ENCODE results near the gene ANTKMT. TPM values are rescaled to one million over a fixed set of nuclear protein-coding genes. Genes with fewer than 3 reads are reported as not detected.
"Not testable (repeated sequence)": the region's sequence is repeated elsewhere in the genome, so short reads cannot be mapped to it uniquely, and the experiment has no call there.

Gene ANTKMT
- polyA plus RNA-seq, 4 donors = 23.0 to 55.5 (median 38.1) TPM

DNA sequence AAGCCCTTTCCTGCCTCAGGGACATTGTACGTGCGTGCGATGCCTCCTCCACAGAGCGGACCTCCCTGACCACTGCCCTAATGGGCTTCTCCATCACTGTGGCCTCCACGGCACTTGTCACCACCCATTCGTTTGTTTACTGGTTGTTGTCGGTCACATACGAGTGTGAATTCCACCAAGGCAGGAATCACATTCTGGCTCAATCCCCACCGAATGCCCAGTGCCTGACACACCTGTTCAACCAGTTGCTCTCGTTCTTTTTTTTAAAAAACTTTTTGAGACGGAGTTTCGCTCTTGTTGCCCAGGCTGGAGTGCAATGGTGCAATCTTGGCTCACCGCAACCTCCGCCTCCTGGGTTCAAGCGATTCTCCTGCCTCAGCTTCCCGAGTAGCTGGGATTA lies 29.7 kb upstream of the ANTKMT start:
- peaks cover 0 to 19% (median 2%) of the 10 kb centered on the region in 3 donors for H3K36me3 ChIP-seq (ENCODE audit: control insufficient read depth in 3 of 3, insufficient read depth in 2 of 3, low read depth in 1 of 3, low read length in 3 of 3)
- H3K27me3 ChIP-seq (ENCODE audit: control insufficient read depth in 3 of 3, insufficient read depth in 3 of 3, low read length in 3 of 3) = peaks cover 0 to 45% (median 3%) of the 10 kb centered on the region in 3 donors
- 82 to 90% (median 88%) methylated on average over 16 of the region's 16 CpGs for WGBS, 3 donors
- not testable (repeated sequence) for H3K27ac ChIP-seq (ENCODE audit: low read depth in 1 of 3, low read length in 2 of 3); DNase-seq; FAIRE-seq; H3K9me3 ChIP-seq (ENCODE audit: control insufficient read depth in 2 of 2, insufficient read depth in 1 of 2, low read depth in 1 of 2, low read length in 1 of 2); H3K4me3 ChIP-seq (ENCODE audit: low read depth in 1 of 3, low read length in 3 of 3)
- H3K4me1 ChIP-seq (ENCODE audit: control insufficient read depth in 3 of 3, insufficient read depth in 2 of 3, low read depth in 1 of 3, low read length in 2 of 3) = peaks cover 6 to 24% (median 8%) of the 10 kb centered on the region in 3 donors

DNA sequence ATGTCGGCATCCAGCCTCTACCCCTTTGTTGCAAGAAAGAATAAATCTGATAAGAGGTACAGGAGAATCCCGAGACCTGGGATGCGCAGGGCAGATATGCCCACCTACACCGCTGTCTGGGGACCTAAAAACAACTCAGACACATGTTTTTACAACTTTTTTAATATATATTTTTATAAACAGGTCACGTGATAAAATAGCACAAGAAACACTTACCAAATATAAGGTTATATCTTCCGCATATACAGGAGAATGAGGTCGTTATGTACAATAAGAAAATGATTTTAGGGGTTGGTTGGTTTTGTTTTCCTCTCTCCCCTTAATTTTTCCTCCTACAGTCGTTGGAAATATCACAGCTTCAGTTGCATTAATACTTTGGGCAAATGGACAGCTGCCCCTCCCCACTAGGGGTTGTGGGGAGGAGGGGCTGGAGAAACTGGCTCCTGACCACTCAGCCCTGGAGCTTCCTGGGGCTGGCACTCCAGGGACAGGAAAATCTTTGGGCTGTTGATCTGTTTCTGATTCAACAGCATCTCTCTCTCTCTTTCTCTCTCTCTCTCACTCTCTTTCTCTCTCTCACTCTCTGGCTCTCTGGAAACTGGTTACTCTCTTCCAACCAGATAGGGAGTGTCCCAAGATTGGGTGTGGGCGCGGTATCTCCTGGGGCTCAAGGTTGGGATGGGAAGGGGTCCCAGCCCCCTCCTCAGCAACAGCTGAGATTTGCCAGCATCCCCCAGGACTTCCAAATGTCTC lies 28.4 kb upstream of the ANTKMT start:
- Histone ChIP-seq H3K27ac (ENCODE audit: low read depth in 1 of 3, low read length in 2 of 3) (no peak overlapping the region), H3K27me3 (ENCODE audit: control insufficient read depth in 3 of 3, insufficient read depth in 3 of 3, low read length in 3 of 3) (peaks cover 3 to 51% (median 5%) of the 10 kb centered on the region in 3 donors)
- no peak for FAIRE-seq

DNA sequence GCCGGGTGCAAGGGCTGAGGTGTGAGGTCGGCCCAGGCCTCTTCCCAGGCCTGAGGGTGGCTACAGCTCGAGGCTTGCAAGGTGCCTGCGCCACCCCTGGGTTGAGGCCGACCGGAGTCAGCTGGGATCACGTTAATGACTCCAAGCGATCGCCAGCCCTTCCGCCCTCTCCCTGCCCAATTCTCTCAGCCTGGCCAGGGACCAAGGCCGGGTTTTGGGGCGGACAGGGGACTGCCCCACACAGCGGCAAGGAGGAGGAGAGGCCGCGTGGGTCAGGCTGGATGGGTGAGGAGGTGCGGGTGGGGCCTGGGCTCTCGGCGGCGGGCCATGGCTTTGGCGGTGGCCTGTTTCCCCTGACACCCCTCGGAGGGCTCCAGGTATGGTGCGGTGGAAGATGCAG lies 27.6 kb upstream of the ANTKMT start:
- FAIRE-seq = no peak
- Histone ChIP-seq H3K36me3 (ENCODE audit: control insufficient read depth in 3 of 3, insufficient read depth in 2 of 3, low read depth in 1 of 3, low read length in 3 of 3) (no peaks in the 10 kb centered on the region), H3K4me1 (ENCODE audit: control insufficient read depth in 3 of 3, insufficient read depth in 2 of 3, low read depth in 1 of 3, low read length in 2 of 3) (peaks cover 6 to 24% (median 8%) of the 10 kb centered on the region in 3 donors), H3K4me3 (ENCODE audit: low read depth in 1 of 3, low read length in 3 of 3) (no peak overlapping the region), H3K9me3 (ENCODE audit: control insufficient read depth in 2 of 2, insufficient read depth in 1 of 2, low read depth in 1 of 2, low read length in 1 of 2) (no peaks in the 10 kb centered on the region), H3K27ac (ENCODE audit: low read depth in 1 of 3, low read length in 2 of 3) (no peak overlapping the region), H3K27me3 (ENCODE audit: control insufficient read depth in 3 of 3, insufficient read depth in 3 of 3, low read length in 3 of 3) (peaks cover 3 to 53% (median 5%) of the 10 kb centered on the region in 3 donors)
- WGBS, 3 donors = 18 to 34% (median 32%) methylated on average over 18 to 22 of the region's 22 CpGs
- no peak for DNase-seq

More for the DNA sequence above, 28.4 kb upstream of the ANTKMT start:
- WGBS, 3 donors = 39 to 59% (median 50%) methylated on average over 10 of the region's 10 CpGs
- Histone ChIP-seq H3K4me3 (ENCODE audit: low read depth in 1 of 3, low read length in 3 of 3) (no peak overlapping the region), H3K9me3 (ENCODE audit: control insufficient read depth in 2 of 2, insufficient read depth in 1 of 2, low read depth in 1 of 2, low read length in 1 of 2) (no peaks in the 10 kb centered on the region), H3K36me3 (ENCODE audit: control insufficient read depth in 3 of 3, insufficient read depth in 2 of 3, low read depth in 1 of 3, low read length in 3 of 3) (peaks cover 0 to 6% (median 0%) of the 10 kb centered on the region in 3 donors), H3K4me1 (ENCODE audit: control insufficient read depth in 3 of 3, insufficient read depth in 2 of 3, low read depth in 1 of 3, low read length in 2 of 3) (peaks cover 6 to 24% (median 8%) of the 10 kb centered on the region in 3 donors)
- DNase-seq = no peak

DNA sequence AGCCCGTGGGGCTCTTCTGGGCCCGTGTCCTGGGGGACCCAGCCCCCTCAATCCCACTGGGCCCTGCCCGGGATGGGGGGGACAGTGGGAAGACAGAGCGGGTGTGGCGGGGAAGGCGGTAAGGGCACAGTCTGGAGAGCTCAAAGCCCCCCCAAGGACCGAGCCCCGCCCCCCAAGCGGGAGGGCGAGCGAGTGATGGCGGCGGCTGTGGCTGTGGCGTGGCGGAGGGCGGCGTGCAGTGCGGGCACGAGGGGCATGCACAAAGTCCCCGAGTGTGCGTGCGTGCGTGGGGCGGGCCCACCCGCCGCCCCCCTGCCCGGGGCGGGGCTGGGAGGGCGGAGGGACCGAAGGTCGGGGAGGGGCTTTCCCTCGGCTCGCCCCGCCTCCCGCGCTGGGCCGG lies 27.2 kb upstream of the ANTKMT start:
- H3K4me3 ChIP-seq (ENCODE audit: low read depth in 1 of 3, low read length in 3 of 3) = peak overlapping the region in 1 of 3 donors; percentile 28
- DNase-seq (peak in 1 of 2 donors; percentile 26), FAIRE-seq (no peak)
- H3K36me3 ChIP-seq (ENCODE audit: control insufficient read depth in 3 of 3, insufficient read depth in 2 of 3, low read depth in 1 of 3, low read length in 3 of 3) = no peaks in the 10 kb centered on the region
- peaks cover 3 to 56% (median 5%) of the 10 kb centered on the region in 3 donors for H3K27me3 ChIP-seq (ENCODE audit: control insufficient read depth in 3 of 3, insufficient read depth in 3 of 3, low read length in 3 of 3)
- 1 to 7% (median 7%) methylated on average over 16 to 37 of the region's 37 CpGs for WGBS, 3 donors
- peaks cover 6 to 24% (median 8%) of the 10 kb centered on the region in 3 donors for H3K4me1 ChIP-seq (ENCODE audit: control insufficient read depth in 3 of 3, insufficient read depth in 2 of 3, low read depth in 1 of 3, low read length in 2 of 3)
- H3K9me3 ChIP-seq (ENCODE audit: control insufficient read depth in 2 of 2, insufficient read depth in 1 of 2, low read depth in 1 of 2, low read length in 1 of 2) = no peaks in the 10 kb centered on the region
- no peak overlapping the region for H3K27ac ChIP-seq (ENCODE audit: low read depth in 1 of 3, low read length in 2 of 3)

DNA sequence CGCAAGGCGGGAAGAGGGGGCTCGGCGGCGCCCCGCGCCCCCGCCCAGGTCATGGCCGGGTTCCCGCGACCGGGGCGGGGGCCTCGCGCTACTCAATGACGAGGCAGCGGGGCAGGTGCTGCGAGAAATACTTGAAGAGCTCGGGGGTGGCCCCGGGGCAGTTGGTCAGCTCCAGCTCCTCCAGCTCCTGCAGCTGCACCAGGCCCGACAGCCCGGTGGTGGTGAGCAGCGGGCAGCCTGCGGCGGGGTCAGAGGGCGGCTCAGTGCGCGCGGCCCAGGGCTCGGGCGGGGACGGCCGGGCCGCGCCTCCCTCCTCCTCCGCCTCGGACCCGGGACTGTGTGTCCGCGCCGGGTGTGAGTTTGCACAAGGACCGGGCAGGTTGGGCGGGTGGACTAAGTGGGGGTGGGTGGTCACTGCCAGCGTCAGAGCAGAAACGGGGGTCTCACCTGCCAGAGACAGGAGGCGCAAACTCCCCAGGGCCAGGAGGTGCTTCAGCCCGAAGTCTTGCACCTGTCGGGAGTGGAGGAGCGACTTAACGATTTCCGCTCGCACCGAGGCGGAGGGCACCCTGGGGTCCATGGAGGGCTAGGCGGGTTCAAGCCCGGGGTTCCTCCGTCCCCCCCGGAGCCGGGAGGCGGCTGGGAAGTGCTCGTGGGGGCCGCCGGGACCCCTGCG lies 26.6 kb upstream of the ANTKMT start:
- H3K27ac ChIP-seq (ENCODE audit: low read depth in 1 of 3, low read length in 2 of 3) = no peak overlapping the region
- H3K36me3 ChIP-seq (ENCODE audit: control insufficient read depth in 3 of 3, insufficient read depth in 2 of 3, low read depth in 1 of 3, low read length in 3 of 3) = no peaks in the 10 kb centered on the region
- FAIRE-seq (no peak), DNase-seq (no peak)
- H3K9me3 ChIP-seq (ENCODE audit: control insufficient read depth in 2 of 2, insufficient read depth in 1 of 2, low read depth in 1 of 2, low read length in 1 of 2) = no peaks in the 10 kb centered on the region
- peaks cover 3 to 61% (median 5%) of the 10 kb centered on the region in 3 donors for H3K27me3 ChIP-seq (ENCODE audit: control insufficient read depth in 3 of 3, insufficient read depth in 3 of 3, low read length in 3 of 3)
- H3K4me1 ChIP-seq (ENCODE audit: control insufficient read depth in 3 of 3, insufficient read depth in 2 of 3, low read depth in 1 of 3, low read length in 2 of 3) = peaks cover 3 to 20% (median 6%) of the 10 kb centered on the region in 3 donors
- peak overlapping the region in 1 of 3 donors; percentile 28 for H3K4me3 ChIP-seq (ENCODE audit: low read depth in 1 of 3, low read length in 3 of 3)
- WGBS, 3 donors = 2% methylated on average over 38 to 64 of the region's 64 CpGs

DNA sequence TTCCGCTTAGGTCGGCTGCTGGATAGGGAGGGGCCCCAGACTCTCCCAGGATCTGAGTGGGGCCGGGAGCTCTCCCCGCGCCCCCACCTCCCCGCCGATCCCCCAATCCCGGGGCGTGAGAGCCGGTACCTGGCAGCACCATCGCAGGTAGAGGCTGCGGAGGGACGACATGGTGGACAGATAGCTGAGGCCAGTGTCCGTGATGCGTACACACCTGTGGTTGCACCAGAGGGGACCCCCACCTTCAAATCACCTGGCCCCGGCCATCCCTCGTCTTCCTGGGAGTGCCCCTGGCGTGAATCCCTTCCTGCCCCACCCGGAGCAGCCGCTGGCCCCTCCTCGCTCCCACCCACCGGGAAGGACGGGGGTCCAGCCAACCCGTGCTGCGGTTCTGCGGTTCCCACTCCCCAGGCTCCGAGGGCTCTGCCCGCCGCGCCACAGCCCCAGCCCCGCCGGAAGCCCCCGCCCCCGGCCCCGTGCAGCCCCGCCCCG lies 26.0 kb upstream of the ANTKMT start:
- FAIRE-seq = no peak
- Histone ChIP-seq H3K4me3 (ENCODE audit: low read depth in 1 of 3, low read length in 3 of 3) (peak overlapping the region in 1 of 3 donors; percentile 28), H3K36me3 (ENCODE audit: control insufficient read depth in 3 of 3, insufficient read depth in 2 of 3, low read depth in 1 of 3, low read length in 3 of 3) (no peaks in the 10 kb centered on the region), H3K27ac (ENCODE audit: low read depth in 1 of 3, low read length in 2 of 3) (no peak overlapping the region), H3K4me1 (ENCODE audit: control insufficient read depth in 3 of 3, insufficient read depth in 2 of 3, low read depth in 1 of 3, low read length in 2 of 3) (peaks cover 0 to 14% (median 3%) of the 10 kb centered on the region in 3 donors), H3K9me3 (ENCODE audit: control insufficient read depth in 2 of 2, insufficient read depth in 1 of 2, low read depth in 1 of 2, low read length in 1 of 2) (no peaks in the 10 kb centered on the region), H3K27me3 (ENCODE audit: control insufficient read depth in 3 of 3, insufficient read depth in 3 of 3, low read length in 3 of 3) (peaks cover 3 to 67% (median 7%) of the 10 kb centered on the region in 3 donors)
- WGBS, 3 donors = 1 to 2% (median 1%) methylated on average over 32 to 37 of the region's 37 CpGs
- no peak for DNase-seq

DNA sequence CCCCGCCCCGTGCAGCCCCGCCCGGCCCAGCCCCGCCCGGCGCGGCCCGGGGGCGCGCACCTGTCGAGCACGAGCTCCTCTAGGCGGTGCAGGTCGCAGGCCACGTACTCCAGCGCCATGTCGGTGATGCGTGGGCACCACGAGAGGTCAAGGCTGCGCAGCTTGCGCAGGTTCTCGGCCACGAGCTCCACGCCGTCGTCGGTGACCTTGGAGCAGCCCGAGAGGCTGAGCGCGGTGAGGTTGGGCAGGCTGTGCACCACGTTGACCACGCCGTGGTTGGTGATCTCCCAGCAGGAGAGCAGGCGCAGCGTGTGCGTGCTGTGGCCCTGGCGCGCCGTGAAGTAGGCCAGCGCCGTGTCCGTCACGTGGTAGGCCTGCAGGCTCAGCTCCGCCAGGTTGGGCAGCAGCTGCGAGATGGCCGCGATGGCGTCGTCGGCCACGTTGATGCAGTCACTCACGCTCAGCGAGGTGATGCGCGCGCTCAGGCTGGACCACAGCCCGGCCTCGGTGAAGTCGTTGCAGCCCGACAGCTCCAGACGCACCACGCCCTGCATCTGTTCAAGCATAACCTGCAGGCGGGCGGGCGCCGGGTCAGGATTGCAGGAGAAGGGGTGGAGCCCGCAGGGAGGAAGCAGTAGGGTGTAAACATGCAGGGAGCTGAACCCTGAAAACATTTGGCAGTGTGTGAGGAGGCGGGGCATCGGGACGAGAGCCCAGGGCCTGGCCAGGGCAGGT lies 25.4 kb upstream of the ANTKMT start:
- peak overlapping the region in 2 of 3 donors; percentile 19 to 28 for H3K4me3 ChIP-seq (ENCODE audit: low read depth in 1 of 3, low read length in 3 of 3)
- H3K4me1 ChIP-seq (ENCODE audit: control insufficient read depth in 3 of 3, insufficient read depth in 2 of 3, low read depth in 1 of 3, low read length in 2 of 3) = peaks cover 0 to 14% (median 3%) of the 10 kb centered on the region in 3 donors
- H3K36me3 ChIP-seq (ENCODE audit: control insufficient read depth in 3 of 3, insufficient read depth in 2 of 3, low read depth in 1 of 3, low read length in 3 of 3) = no peaks in the 10 kb centered on the region
- peak overlapping the region in 1 of 3 donors; percentile 87 for H3K27ac ChIP-seq (ENCODE audit: low read depth in 1 of 3, low read length in 2 of 3)
- H3K9me3 ChIP-seq (ENCODE audit: control insufficient read depth in 2 of 2, insufficient read depth in 1 of 2, low read depth in 1 of 2, low read length in 1 of 2) = no peaks in the 10 kb centered on the region
- DNase-seq = peak; percentile 56 to 90
- peaks cover 3 to 73% (median 7%) of the 10 kb centered on the region in 3 donors for H3K27me3 ChIP-seq (ENCODE audit: control insufficient read depth in 3 of 3, insufficient read depth in 3 of 3, low read length in 3 of 3)
- FAIRE-seq = no peak
- 0 to 2% (median 1%) methylated on average over 60 to 71 of the region's 71 CpGs for WGBS, 3 donors
